Cardiac fibroblast (primary cell): ENCODE measurements around the gene CHP1.
"Not testable (repeated sequence)": the region's sequence is repeated elsewhere in the genome, so short reads cannot be mapped to it uniquely, and the experiment has no call there.

Experiments used
- DNase-seq, 2 donors: peaks; one replicate each; pipeline versions ENCODE4 v3.0.0 to v3.0.0-alpha.2; 2010; ENCODE audit warnings: low read depth in 2 of 2
- H3K4me3 ChIP-seq, 2 donors: replicated peaks in 1 of 2; 1 replicate in 1 of 2; 2 replicates in 1 of 2; pipeline ENCODE4 v1.5.1; 2011; ENCODE audit warnings: low read depth in 2 of 2, low read length in 2 of 2, mild to moderate bottlenecking in 2 of 2, moderate library complexity in 1 of 2
- CTCF ChIP-seq: IDR thresholded peaks from one replicate; pipeline ENCODE4 v1.5.1; 2011; ENCODE audit warnings: low read depth, mild to moderate bottlenecking, low read length, inconsistent platforms

The CHP1 gene

GRCh38 chr15:41263891-41264351 is 32.9 kb downstream of the CHP1 start:
- DNase-seq, result peak; percentile 52 to 75
- no peak overlapping the region for H3K4me3 ChIP-seq
- TF ChIP-seq CTCF, result no peak

GRCh38 chr15:41269887-41270286 is 38.8 kb downstream of the CHP1 start:
- no peak for DNase-seq
- H3K4me3 ChIP-seq, result no peak overlapping the region
- TF ChIP-seq CTCF, result no peak

- H3K4me3 ChIP-seq, result no peak overlapping the region
- no peak for DNase-seq
- no peak for TF ChIP-seq CTCF
Observed at GRCh38 chr15:41276831-41277230, 45.8 kb downstream of the CHP1 start.

GRCh38 chr15:41278319-41278718 is 47.3 kb downstream of the CHP1 start:
- DNase-seq, result no peak
- H3K4me3 ChIP-seq, result no peak overlapping the region
- TF ChIP-seq CTCF, result no peak

- H3K4me3 ChIP-seq, result no peak overlapping the region
- no peak for TF ChIP-seq CTCF
- no peak for DNase-seq
Observed at GRCh38 chr15:41279535-41280283, 48.6 kb downstream of the CHP1 start.

- peak; percentile 77 to 86 for DNase-seq
- H3K4me3 ChIP-seq, result no peak overlapping the region
- TF ChIP-seq CTCF, result no peak
Observed at GRCh38 chr15:41281236-41281635, 50.2 kb downstream of the CHP1 start.

GRCh38 chr15:41282436-41282835 is 51.4 kb downstream of the CHP1 start:
- not testable (repeated sequence) for H3K4me3 ChIP-seq, DNase-seq

GRCh38 chr15:41282980-41283652 is 52.0 kb downstream of the CHP1 start:
- DNase-seq, result not testable (repeated sequence)
- peak overlapping the region in 1 of 2 donors; percentile 33 for H3K4me3 ChIP-seq
